Measurements from ENCODE around the gene ALS2. TPM values are rescaled to one million over a fixed set of nuclear protein-coding genes. Genes with fewer than 3 reads are reported as not detected.

The ALS2 gene
- polyA plus RNA-seq, 1 of the 3 experiments (the other 2 are of a cell fraction), result 11.6 TPM

DNA sequence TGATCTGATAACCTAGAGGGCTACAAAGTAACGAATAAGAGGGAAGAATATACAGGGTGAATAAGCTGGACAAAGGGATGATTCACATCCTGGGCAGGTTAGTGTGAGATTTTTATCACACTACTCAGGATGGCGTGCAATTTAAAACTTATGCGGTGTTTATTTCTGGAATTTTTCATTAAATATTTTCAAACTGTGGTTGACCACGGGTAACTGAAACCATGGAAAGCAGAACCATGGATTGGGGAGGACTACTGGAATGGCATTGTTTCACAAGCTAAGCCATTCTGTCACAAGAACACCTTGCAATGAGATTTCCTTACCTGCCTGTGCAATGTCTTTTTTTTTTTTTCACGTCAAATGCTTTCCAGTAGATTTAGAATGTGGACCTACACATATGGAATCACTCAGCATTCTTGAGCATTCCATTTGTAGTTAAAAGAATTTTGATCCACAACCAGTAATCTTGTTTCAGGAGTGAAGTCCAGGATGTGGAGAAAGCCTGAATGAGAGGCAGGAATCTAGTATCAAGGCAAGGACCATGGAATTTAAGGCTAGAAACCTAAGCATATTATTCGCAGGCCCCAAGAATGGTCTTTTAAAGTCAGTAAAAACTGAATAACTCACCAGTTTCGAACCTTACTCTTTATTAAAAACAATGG, 17.6 kb upstream of the ALS2 start (continued):
- peak; percentile 84; the same call in 1 of the 2 replicates for TF ChIP-seq RXRA (IDR thresholded peaks at IDR 0.05; ENCODE audit: borderline replicate concordance, low read depth)
- TF ChIP-seq JUND (IDR thresholded peaks at IDR 0.05), result peak; percentile 98
- TF ChIP-seq, protein P1, sequence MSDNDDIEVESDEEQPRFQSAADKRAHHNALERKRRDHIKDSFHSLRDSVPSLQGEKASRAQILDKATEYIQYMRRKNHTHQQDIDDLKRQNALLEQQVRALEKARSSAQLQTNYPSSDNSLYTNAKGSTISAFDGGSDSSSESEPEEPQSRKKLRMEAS (IDR thresholded peaks at IDR 0.05; ENCODE audit: low read depth), result peak; percentile 64; the same call in 1 of the 2 replicates
- no peak for TF ChIP-seq EZH2phosphoT487 (IDR thresholded peaks at IDR 0.05; ENCODE audit: borderline replicate concordance, low read depth)
- no peak for TF ChIP-seq CHD2 (IDR thresholded peaks at IDR 0.05; ENCODE audit: low read length, partially characterized antibody)
- no peak for TF ChIP-seq USF2 (IDR thresholded peaks at IDR 0.05; ENCODE audit: borderline replicate concordance, low read depth, low read length)
- TF ChIP-seq RCOR1 (IDR thresholded peaks at IDR 0.05; ENCODE audit: low read length), result no peak
- TF ChIP-seq TCF12 (IDR thresholded peaks at IDR 0.05), result peak; percentile 97
- TF ChIP-seq MXI1 (IDR thresholded peaks at IDR 0.05; ENCODE audit: low read depth, low read length), result no peak
- peak; percentile 79 for TF ChIP-seq PBX3 (IDR thresholded peaks at IDR 0.05)
- peak; percentile 78; the same call in 1 of the 2 replicates for TF ChIP-seq SIN3A (IDR thresholded peaks at IDR 0.05; ENCODE audit: borderline replicate concordance, low read depth, low read length)
- TF ChIP-seq RAD21 (IDR thresholded peaks at IDR 0.05; ENCODE audit: low read length), result no peak
- no peak for TF ChIP-seq ELF1 (IDR thresholded peaks at IDR 0.05)
- TF ChIP-seq EP300 (IDR thresholded peaks at IDR 0.05; ENCODE audit: borderline replicate concordance in 1 of 2, low read depth in 1 of 2, low read length in 1 of 2), result peak in 1 of 2 experiments; percentile 99; a peak in 2 of 4 replicates
- TF ChIP-seq MEF2A (IDR thresholded peaks at IDR 0.05; ENCODE audit: borderline replicate concordance, low read depth), result peak; percentile 94
- no peak for TF ChIP-seq SMC3 (IDR thresholded peaks at IDR 0.05; ENCODE audit: low read depth, low read length)
- TF ChIP-seq NRF1 (IDR thresholded peaks at IDR 0.05; ENCODE audit: low read depth, low read length), result no peak
- TF ChIP-seq ZBTB33 (IDR thresholded peaks at IDR 0.05; ENCODE audit: borderline replicate concordance, low read depth), result peak; percentile 72; the same call in 1 of the 2 replicates
- no peak for TF ChIP-seq GATA2 (CRISPR knock-in tag; IDR thresholded peaks at IDR 0.05)
